GM21360 (cell line): ENCODE data around the gene OMD.

Source experiments
- ATAC-seq: cut with Tn5 transposase; IDR thresholded peaks from one replicate; pipeline ENCODE4 v1.9.1; 2021; ENCODE audit warnings: mild to moderate bottlenecking, moderate library complexity; ENCODE audit not compliant: unreplicated experiment

The OMD gene

GRCh38 chr9:92373167-92373566 lies 51.1 kb downstream of the OMD start:
- ATAC-seq = no peak

- no peak for ATAC-seq
Measured at GRCh38 chr9:92369075-92369474, 55.2 kb downstream of the OMD start.
